ENCODE results near the gene SYT4. TPM values are rescaled to one million over a fixed set of nuclear protein-coding genes. Genes with fewer than 3 reads are reported as not detected.

The SYT4 gene
- total RNA-seq, 2 experiments from 2014 or later: not detected

DNA sequence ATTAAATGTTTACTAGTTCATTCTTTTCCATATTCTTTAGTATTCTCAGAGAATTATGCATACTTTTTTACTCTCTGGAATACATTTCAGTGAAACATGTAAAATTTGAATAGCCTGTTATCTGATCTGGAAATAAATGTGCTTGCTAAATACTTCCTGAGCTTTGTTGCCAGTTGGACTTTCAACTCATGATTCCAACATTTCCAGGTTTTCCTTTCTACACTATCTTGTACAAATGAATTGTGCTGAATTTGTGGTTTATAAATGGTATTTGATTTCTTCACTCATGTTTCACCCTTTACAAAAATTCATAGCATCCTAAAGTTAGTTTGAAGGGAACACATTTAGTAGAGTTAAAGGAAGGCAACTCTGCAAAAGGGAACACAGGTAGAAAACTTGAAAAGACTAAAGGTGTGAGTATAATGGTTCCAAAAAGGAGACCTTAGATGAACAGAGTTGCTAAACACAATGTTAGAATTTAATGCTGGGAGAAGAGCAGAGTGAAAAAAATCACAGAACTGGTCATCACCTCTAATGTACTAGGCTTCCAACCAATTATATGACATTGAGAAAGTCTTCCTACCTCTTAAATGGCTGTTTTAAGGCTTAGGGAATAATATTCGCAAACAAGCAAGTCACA lies 28.6 kb downstream of the SYT4 start:
- H3K27ac Mint-ChIP-seq: no peak overlapping the region
- H3K9me3 Mint-ChIP-seq: no peaks in the 10 kb centered on the region
- DNase-seq: no peak
- no peak overlapping the region for H3K4me3 Mint-ChIP-seq
- H3K27me3 Mint-ChIP-seq: no peaks in the 10 kb centered on the region
- H3K4me1 Mint-ChIP-seq: no peaks in the 10 kb centered on the region
- no peaks in the 10 kb centered on the region for H3K36me3 Mint-ChIP-seq

- no peak for DNase-seq
- Mint-ChIP-seq H3K4me3 (no peak overlapping the region), H3K36me3 (no peaks in the 10 kb centered on the region), H3K9me3 (no peaks in the 10 kb centered on the region), H3K27ac (no peak overlapping the region), H3K27me3 (no peaks in the 10 kb centered on the region), H3K4me1 (no peaks in the 10 kb centered on the region)
These were observed 29.3 kb downstream of the SYT4 start for GRCh38 chr18:43247944-43248343.

DNA sequence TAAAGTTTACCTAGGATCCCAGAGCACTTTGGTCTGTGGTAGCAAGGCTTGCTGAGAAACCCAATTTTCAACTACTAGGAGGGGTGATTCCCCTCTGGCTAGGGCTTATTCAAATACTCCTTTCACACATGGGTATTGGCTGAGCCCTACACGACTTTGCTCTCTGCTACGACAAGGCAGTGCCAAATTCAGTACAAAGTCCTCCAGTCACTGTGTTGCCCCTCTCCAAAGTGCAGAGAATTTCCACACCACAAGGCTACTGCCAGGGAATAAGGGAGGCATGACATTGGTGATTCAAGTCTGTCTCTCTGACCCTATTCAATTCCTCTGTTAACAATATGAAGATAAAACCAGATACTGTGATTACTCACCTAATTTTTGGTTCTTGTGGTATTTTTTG lies 38.9 kb downstream of the SYT4 start:
- DNase-seq: no peak
- Mint-ChIP-seq H3K9me3 (peaks cover 6% of the 10 kb centered on the region), H3K36me3 (no peaks in the 10 kb centered on the region), H3K27ac (no peak overlapping the region), H3K4me3 (no peak overlapping the region), H3K4me1 (no peaks in the 10 kb centered on the region), H3K27me3 (no peaks in the 10 kb centered on the region)

GRCh38 chr18:43236921-43237320 lies 40.4 kb downstream of the SYT4 start:
- Mint-ChIP-seq H3K4me1 (no peaks in the 10 kb centered on the region), H3K36me3 (no peaks in the 10 kb centered on the region), H3K9me3 (peaks cover 6% of the 10 kb centered on the region), H3K27ac (no peak overlapping the region), H3K27me3 (no peaks in the 10 kb centered on the region), H3K4me3 (no peak overlapping the region)
- no peak for DNase-seq

DNA sequence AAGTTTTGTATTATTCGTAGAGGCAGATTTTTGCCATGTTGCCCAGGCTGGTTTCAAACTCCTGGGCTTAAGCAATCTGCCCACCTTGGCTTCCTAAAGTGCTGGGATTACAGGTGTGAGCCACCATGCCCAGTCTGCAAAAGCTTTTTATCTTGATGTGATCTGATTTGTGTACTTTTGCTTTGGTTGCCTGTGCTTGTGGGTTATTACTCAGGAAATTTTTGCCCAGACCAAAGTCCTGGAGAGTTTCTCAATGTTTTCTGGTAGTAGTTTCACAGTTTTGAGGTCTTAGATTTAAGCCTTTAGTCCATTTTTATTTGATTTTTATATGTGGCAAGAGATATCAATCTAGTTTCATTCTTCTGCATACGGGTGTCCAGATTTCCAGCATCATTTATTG lies 42.4 kb downstream of the SYT4 start:
- H3K9me3 Mint-ChIP-seq: peaks cover 7% of the 10 kb centered on the region
- no peak overlapping the region for H3K27ac Mint-ChIP-seq
- no peaks in the 10 kb centered on the region for H3K36me3 Mint-ChIP-seq
- no peaks in the 10 kb centered on the region for H3K4me1 Mint-ChIP-seq
- H3K27me3 Mint-ChIP-seq: no peaks in the 10 kb centered on the region
- H3K4me3 Mint-ChIP-seq: no peak overlapping the region
- no peak for DNase-seq

- no peaks in the 10 kb centered on the region for H3K27me3 Mint-ChIP-seq
- H3K9me3 Mint-ChIP-seq: peaks cover 4% of the 10 kb centered on the region
- DNase-seq: no peak
- no peak overlapping the region for H3K27ac Mint-ChIP-seq
- H3K4me1 Mint-ChIP-seq: no peaks in the 10 kb centered on the region
- H3K36me3 Mint-ChIP-seq: no peaks in the 10 kb centered on the region
- no peak overlapping the region for H3K4me3 Mint-ChIP-seq
These were observed 54.8 kb downstream of the SYT4 start for GRCh38 chr18:43222501-43222900.

- Mint-ChIP-seq H3K4me1 (no peaks in the 10 kb centered on the region), H3K27me3 (no peaks in the 10 kb centered on the region), H3K4me3 (no peak overlapping the region), H3K36me3 (no peaks in the 10 kb centered on the region), H3K9me3 (peaks cover 4% of the 10 kb centered on the region), H3K27ac (no peak overlapping the region)
- DNase-seq: no peak
These were observed 56.6 kb downstream of the SYT4 start for GRCh38 chr18:43220691-43221090.

Other genes with a start within 250 kb of the SYT4 start
- gene RIT2, start 161.8 kb downstream of the SYT4 start, total RNA-seq: not detected